GM12801 (cell line): ENCODE results near the gene ABHD13.

ENCODE experiments used
- TF ChIP-seq, protein P1 (sequence below): IDR thresholded peaks from one replicate; pipeline ENCODE4 v1.5.1; 2011; ENCODE audit warnings: control low read depth; ENCODE audit not compliant: insufficient read length; ENCODE audit errors: extremely low read depth

ABHD13 gene

DNA sequence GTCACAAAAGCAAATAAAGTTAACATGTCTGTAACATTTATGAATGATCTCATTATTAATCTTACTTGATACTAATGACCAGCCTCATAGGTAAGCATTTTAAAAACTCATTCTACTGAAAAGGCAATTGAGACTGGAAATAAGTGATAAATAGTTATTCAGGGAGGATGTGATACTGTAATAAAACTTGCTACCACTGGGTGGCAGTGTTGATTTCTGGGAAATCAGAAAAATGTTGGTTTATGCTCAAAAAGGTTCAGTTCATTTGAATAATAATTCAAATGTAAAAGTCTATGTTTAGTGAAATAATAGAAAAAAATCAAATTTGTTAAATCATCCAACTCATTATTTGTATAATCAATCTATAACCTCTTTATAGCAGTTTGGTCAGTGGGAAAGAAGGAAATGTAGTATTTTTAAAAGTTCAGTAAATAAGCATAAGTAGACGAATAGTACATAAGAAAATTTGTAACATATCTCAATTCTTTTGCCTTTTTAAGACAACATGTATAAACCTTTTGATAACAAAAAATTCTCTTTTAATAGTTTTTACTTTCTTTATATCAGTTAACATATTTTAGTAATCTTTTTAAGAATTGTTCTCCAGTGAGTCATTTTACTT lies 9.6 kb downstream of the ABHD13 start:
- TF ChIP-seq, protein P1, sequence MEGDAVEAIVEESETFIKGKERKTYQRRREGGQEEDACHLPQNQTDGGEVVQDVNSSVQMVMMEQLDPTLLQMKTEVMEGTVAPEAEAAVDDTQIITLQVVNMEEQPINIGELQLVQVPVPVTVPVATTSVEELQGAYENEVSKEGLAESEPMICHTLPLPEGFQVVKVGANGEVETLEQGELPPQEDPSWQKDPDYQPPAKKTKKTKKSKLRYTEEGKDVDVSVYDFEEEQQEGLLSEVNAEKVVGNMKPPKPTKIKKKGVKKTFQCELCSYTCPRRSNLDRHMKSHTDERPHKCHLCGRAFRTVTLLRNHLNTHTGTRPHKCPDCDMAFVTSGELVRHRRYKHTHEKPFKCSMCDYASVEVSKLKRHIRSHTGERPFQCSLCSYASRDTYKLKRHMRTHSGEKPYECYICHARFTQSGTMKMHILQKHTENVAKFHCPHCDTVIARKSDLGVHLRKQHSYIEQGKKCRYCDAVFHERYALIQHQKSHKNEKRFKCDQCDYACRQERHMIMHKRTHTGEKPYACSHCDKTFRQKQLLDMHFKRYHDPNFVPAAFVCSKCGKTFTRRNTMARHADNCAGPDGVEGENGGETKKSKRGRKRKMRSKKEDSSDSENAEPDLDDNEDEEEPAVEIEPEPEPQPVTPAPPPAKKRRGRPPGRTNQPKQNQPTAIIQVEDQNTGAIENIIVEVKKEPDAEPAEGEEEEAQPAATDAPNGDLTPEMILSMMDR, result no peak

DNA sequence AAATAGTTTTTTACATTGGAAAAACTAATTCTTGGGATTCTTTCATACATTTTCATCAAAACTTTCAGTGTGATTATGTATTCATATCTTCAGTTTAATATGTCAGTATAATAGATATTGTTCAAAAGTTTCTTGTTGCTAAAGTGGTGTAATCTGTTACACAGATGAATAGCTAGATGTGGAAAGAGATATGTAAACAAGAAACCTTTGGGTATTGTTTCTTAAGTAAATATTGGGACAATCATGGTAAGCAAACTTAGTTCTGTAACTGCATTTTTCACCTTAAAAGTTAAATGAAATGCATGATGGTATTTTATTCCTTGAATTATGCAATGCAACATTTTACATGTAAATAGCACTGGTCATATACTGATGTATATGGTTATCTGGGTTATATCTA lies 12.2 kb downstream of the ABHD13 start:
- TF ChIP-seq, protein P1, result no peak

DNA sequence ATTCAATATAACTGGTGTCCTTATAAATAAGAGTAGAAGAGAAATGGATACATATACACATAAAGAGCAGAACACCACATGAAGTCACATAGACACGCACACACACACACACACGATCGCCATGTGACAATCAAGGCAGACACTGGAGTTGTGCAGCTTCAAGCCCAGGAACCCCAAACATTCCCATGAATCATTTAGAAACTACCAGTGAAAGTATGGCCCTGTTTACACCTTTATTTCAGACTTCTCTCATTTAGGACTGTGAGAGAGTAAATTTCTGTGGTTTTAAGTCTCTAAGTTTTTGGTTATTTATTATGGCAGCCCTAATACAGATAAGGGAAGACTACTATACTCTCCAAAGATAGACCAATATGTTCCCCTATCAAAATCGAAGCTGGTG lies 31.0 kb downstream of the ABHD13 start:
- TF ChIP-seq, protein P1, result no peak

DNA sequence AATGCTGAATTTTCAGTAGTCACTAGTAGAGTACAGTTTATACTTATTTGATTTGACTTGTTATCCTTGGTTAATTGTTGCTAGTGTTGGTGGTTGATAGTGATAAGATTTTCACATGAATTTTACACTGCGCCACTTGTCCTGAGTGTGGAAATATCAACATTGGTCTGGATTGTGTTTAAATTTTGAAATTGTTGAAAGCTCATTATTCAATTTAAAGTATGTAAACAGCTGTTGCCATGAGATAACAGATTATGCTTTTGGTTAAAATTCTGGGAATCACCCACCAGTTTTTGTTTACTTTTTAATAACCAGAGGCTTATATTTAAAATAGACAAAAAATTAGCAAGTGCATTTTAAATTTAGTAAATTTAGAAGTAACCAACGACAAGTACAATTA lies 39.1 kb downstream of the ABHD13 start:
- TF ChIP-seq, protein P1, result no peak

DNA sequence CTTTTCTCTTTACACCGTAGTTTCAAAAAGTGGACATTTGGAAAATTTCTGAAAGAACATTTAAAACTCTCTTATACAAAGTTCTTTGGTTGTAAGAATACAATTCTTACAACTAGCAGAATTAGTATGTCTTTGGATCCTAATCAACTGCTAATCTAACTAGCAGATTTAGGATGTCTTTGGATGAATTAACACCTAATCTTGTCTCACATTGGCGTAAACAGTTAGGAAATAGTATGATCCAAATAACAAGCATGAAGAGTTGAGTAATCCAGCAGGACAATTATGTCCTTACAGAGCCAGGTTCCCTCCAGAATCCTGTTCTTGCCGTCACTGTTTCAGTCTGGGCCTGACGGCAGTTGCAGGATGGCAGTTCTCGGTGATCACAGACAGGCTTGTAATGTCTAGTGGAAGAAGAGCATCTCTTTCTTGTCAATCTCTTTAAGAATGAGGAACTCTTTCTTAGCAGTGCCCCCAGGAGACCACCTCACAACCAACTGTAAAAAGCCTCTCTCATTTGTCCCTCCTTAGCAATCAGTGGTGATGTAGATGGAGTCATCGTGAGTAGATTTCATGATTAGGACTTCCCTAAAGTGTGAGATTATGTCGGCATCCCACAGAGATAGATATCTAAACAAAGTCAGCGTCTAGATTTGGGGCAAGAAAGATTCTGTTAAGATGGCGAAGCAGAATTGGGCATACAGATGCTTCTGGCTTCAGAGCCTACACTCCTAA lies 45.6 kb downstream of the ABHD13 start:
- TF ChIP-seq, protein P1, result no peak

DNA sequence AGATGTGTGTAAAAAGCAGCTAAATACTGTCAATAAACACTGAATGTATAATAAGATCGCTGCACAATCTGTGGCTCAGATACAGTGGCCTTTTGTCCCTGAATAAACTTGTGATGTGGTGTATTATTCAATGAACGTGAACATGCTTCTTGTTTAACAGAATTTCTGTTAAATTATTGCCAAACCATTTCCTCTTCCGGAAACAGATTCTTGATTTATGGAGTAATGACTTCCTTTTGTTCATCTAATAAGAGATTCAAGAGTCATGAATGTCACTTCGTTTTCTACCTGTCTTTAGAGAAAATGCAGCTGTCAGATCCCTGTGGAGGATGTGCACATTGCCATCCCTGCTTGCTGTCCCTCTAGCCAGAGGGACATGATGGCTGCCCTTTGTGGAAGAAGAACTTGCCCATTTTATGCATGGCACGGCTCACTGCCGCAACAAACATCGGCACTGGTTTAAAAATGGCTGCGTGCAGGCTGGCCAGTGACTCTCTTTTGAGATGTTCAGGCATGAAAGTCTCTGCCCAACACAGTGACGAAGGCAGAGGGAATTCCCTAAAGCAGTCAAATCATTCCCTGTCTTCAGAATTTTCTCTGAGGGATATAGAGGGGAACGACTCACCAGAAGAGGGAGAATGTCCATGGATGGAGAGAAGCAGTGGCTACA lies 48.3 kb downstream of the ABHD13 start:
- TF ChIP-seq, protein P1, result no peak

DNA sequence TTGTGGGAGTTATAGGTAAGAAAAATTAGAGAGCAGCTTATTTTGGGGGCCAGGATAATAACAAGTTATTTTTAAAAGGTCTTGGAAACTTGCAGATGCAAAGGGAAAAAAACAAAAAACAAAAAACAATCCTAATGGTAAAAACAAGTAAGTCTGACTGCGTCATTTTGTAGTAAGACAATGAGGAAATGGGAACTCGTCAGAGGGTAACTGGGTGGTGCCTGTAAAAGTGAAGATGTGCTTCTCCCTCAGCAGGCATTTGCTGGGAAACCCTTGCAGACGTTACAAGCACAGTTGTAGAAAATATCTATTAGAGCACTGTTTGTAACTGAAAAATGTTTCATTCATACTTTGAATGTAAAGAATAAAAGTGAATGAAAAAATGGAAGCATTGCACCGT lies 49.2 kb downstream of the ABHD13 start:
- TF ChIP-seq, protein P1, result no peak
